Stimulated activated CD8-positive, alpha-beta memory T cell treated with anti-CD3 and anti-CD28 coated beads, Interleukin-12 subunit alpha, Interleukin-12 subunit beta, amount 100 ng/mL, for 24 hours (primary cell): ENCODE data around the gene IL20.

Experiments
- DNase-seq: peaks from one replicate; pipeline ENCODE4 v3.0.0-alpha.2; 2020; ENCODE audit errors: extremely low read depth

Gene IL20

GRCh38 chr1:206902702-206903101 is 37.3 kb downstream of the IL20 start:
- DNase-seq, result no peak

- DNase-seq, result no peak
Measured at GRCh38 chr1:206903687-206904086, 38.3 kb downstream of the IL20 start.

DNA sequence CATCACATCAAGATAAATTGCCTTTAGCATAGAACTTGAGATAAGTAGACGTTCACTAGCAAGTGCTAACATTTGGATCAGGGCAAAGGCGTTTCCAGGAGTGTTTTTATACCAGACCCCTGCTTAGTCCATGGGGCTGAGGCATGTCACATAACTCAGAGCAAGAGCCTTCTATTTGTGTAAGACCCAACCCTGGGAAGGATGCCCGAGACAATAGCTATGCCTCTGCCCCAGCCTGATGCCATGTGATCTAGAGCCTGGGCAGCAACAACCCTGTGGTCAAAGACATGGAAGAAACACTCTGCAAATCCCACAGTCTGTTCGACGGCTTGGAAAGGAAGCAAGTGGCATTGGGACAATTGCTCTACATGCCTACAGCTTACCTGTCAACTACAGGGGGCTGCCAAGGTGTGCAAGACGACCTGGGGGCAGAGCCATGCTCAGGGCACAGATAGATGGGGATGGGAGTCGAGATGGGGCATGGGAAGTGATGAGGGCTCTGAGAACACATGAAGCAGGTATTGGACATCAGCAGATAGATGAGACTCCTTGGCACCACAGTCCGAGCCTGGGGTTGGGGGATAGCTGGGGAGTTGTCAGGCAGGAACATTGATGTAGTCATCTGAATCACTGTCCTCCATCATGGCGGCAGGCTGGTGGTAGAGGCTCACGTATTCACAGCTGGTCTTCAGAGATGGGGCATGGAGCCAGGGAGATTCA is 39.2 kb downstream of the IL20 start:
- DNase-seq, result no peak

DNA sequence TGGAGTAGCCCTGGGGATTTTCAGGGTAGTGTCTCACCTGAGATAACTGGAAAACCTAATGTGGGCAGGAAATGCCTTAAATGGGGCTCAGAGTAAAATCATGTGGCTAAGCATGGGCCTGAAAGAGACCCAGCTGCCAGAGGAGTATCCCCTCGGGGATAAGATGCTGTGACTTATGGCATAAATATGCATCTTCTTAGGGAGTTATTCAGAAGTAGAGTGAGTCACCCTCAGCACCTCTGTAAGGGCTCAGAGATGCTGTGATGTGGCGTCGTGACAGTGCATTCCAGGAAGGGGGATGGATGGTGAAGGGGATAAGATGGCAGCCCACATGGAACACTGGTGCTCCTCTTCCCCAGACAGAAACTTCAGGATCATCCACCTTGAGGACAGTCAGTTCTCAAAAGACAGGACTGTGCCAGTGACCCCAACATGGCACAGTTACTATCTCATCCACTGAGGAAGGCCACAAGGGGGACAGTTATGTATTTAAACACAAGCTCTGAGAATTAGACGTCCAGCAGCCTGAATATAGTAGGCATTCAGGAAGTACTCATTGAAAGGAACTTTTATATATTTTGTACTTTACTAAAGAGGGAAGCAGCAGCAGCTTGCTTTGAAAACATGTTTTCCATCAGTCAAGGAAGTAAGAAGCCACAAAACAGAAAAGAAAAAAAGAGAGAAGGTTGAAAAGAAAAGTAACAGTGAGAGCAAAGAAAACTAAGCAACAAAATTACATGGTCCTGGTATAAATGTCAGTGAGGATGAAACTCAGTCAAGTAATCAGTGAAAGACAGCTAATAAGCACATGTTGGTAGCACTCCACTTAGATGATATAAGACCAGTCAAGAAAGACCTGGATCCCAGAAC is 40.1 kb downstream of the IL20 start:
- DNase-seq, result no peak

DNA sequence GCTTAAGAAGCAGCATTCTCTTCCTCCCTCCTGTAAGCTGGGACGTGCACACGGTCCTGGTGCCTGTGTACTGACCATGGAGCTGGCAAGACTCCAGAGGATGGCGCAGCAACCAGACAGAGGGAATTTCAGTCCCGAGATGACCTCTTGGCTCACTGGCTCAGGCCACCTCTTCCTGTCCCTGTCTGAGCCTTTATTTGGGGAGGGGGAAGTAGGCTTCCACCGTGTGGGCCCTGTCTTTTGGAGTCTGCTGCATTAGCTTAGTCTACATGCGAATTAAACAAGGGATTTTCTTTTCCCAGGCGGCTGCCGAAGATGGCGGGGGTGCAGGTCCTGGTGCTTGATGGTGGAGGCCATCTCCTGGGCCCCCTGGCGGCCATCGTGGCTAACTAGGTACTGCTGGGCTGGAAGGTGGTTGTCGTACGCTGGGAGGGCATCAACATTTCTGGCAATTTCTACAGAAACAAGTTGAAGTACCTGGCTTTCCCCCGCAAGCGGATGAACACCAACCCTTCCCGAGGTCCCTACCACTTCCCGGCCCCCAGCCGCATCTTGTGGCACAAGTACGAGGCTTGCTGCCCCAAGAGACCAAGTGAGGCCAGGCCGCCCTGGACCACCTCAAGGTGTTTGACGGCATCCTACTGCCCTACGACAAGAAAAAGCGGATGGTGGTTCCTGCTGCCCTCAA is 42.0 kb downstream of the IL20 start:
- no peak for DNase-seq

DNA sequence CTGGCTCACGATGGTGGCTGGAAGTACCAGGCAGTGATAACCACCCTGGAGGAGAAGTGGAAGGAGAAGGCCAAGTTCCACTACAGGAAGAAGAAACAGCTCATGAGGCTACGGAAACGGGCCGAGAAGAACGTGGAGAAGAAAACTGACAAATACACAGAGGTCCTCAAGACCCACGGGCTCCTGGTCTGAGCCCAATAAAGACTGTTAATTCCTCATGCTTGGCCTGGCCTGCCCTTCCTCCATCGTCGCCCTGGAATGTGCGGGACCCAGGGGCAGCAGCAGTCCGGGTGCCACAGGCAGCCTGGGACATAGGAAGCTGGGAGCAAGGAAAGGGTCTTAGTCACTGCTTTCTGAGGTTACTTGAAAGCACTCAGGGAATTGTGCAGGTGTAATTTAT is 42.6 kb downstream of the IL20 start:
- DNase-seq, result no peak

- DNase-seq, result no peak
Measured at GRCh38 chr1:206909161-206909882, 43.9 kb downstream of the IL20 start.

DNA sequence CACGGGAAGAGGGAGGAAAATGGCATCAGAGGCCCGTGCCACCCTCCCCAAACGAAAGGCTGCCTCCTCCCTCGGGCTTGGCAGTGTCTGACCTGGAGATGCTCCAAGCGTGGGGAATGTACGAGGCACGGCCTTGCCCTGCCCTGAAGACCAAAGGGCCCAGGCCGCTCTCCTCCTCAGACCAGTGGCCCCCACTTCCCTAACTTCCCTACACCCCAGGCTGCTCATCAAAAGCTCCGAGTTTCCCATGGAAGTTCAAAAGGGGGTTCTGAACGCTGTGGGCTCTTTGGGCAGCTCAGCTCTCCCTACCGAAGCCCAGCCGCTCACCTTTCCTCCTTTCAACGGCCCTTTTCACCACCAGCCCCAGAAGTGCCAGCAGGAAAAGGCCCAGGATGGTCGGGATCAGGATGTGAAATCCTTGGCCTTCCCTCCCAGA is 44.5 kb downstream of the IL20 start:
- DNase-seq, result no peak

DNA sequence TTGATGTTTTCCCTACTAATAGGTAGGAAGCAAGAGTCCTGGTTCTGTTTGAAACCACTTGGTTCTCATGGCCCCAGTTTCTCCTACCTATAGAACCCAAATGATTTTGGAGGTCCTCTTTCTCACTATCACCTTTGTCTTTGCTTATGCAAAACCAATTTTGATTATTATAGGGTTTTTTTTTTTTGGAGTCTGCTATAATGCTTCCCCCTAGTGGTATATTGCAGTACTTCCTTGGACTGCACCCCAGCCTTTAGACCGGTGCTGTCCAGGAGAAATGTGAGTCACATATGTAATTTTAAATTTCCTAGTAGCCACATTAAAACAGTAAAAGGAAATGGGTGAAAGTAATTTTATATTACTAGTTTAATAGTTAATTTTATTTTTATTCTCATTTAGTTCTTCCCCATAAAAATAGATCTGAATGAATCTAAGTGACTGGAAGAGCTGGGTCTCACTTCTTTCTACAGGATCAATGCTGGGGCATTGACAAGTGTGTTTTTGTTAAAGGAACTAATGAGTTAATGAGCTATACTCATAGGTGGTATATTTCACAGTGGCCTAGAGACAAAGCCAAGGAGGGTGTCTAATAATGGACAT is 45.7 kb downstream of the IL20 start:
- no peak for DNase-seq

- no peak for DNase-seq
Measured at GRCh38 chr1:206912445-206913095, 47.1 kb downstream of the IL20 start.

GRCh38 chr1:206913766-206914537 is 48.5 kb downstream of the IL20 start:
- DNase-seq, result no peak

DNA sequence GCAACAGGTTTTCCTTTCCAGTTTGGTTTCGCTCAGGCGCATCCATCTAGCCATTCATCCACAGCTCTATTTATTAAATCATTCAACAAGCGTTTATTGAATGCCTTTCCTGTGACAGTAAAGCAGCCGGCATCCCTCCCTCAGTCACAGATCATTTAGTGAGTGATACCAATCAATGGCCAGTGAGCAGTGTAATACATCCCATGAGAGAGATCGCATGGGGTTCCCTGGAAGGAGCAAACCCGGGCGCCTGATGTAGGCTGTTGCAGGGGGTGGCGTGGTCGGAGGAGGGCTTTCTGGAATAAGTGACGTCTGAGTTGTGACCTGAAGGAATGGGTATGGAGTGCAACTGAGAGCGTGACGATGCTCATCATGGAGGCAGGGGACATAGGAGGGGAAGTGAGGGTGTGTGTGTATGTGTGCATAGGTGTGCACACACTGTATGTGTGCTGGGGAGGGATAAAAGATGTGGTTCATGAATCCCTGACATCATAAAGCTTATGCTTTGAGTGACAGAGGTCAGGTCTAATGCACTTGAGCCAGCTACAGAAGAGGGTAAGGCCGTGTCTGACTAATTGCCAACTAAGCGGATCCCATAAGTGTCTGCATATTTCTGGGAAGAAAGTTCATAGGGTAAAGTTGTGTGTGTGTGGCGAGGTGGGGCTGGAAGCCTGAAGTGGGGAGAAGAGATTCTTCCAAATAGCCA is 49.8 kb downstream of the IL20 start:
- DNase-seq, result no peak

DNA sequence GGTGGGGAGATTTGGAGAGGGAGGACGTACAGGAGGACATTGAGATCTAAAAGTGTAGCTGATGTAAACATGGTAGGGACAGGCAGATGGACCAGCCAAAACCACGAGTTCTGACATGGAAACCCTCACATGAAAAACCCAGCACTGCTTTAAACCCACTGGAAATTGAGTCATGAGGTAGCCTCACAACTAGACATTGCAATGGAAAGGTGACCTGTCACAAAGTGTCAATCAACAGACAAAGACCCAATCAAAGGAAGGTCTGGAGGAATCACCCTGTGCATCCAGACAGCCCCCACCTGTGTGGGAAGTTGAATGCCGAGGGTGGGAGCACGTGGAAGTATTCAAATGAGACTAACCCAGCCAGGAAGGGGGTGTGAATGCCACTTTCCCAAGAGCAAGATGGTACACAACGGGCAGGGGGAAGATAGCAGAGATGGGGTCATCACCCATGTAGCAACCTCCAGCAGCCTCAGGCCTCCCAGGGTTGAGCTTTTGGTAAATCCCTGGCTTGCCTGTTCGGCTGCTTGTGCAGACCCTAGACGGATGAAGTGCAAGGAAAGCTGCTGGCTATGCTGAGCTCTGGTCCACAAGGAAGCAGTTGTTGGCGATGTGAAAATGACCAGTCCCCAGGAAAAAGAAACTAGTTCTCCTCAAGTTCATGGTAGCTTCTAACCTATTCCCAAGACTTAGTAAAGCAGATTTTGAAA is 50.7 kb downstream of the IL20 start:
- DNase-seq, result no peak

GRCh38 chr1:206918076-206918475 is 52.7 kb downstream of the IL20 start:
- no peak for DNase-seq
